Activated CD4-positive, CD25-positive, alpha-beta regulatory T cell (primary cell): ENCODE data around the gene BIRC3.
"Not testable (repeated sequence)": the region's sequence is repeated elsewhere in the genome, so short reads cannot be mapped to it uniquely, and the experiment has no call there.

Experiments used
- DNase-seq, 4 experiments: peaks; one replicate each; lab custom pipeline; 2025; lab: John Stamatoyannopoulos, UW

The BIRC3 gene

GRCh38 chr11:102325088-102325487 lies 7.8 kb downstream of the BIRC3 start:
- no peak for DNase-seq

GRCh38 chr11:102328748-102329147 lies 11.5 kb downstream of the BIRC3 start:
- DNase-seq: no peak

- no peak for DNase-seq
These were observed 12.9 kb downstream of the BIRC3 start for GRCh38 chr11:102330231-102330630.

- no peak for DNase-seq
These were observed 14.1 kb downstream of the BIRC3 start for GRCh38 chr11:102331341-102331740.

- no peak for DNase-seq
These were observed 15.3 kb downstream of the BIRC3 start for GRCh38 chr11:102332611-102332994.

- no peak for DNase-seq
These were observed 21.3 kb downstream of the BIRC3 start for GRCh38 chr11:102338479-102339010.

GRCh38 chr11:102341311-102341710 lies 24.0 kb downstream of the BIRC3 start:
- DNase-seq: not testable (repeated sequence)

GRCh38 chr11:102341844-102342318 lies 24.6 kb downstream of the BIRC3 start:
- DNase-seq: peak; percentile 30 to 49 (median 38)

GRCh38 chr11:102343809-102344208 lies 26.5 kb downstream of the BIRC3 start:
- DNase-seq: no peak

- no peak for DNase-seq
These were observed 28.6 kb downstream of the BIRC3 start for GRCh38 chr11:102345904-102346303.

- no peak for DNase-seq
These were observed 29.1 kb downstream of the BIRC3 start for GRCh38 chr11:102346456-102346747.

- peak; percentile 90 to 93 (median 92) for DNase-seq
These were observed 29.6 kb downstream of the BIRC3 start, which contains the start of gene BIRC2 for GRCh38 chr11:102346748-102347461. TSS of gene BIRC2 (plus strand) at chr11:102347214. CDS start at chr11:102349855, 2,641 bp downstream.

GRCh38 chr11:102347462-102348370 lies 30.4 kb downstream of the BIRC3 start:
- DNase-seq: no peak

- no peak for DNase-seq
These were observed 39.8 kb downstream of the BIRC3 start for GRCh38 chr11:102357116-102357515.

GRCh38 chr11:102359372-102359771 lies 42.1 kb downstream of the BIRC3 start:
- DNase-seq: no peak

GRCh38 chr11:102360681-102361080 lies 43.4 kb downstream of the BIRC3 start:
- no peak for DNase-seq

- DNase-seq: peak in 2 of 4 experiments; percentile 12 to 15
These were observed 44.1 kb downstream of the BIRC3 start for GRCh38 chr11:102361086-102362031.

GRCh38 chr11:102364991-102365390 lies 47.7 kb downstream of the BIRC3 start:
- DNase-seq: no peak

- no peak for DNase-seq
These were observed 50.1 kb downstream of the BIRC3 start for GRCh38 chr11:102367364-102367763.

GRCh38 chr11:102368472-102368871 lies 51.2 kb downstream of the BIRC3 start:
- DNase-seq: no peak

- not testable (repeated sequence) for DNase-seq
These were observed 57.5 kb downstream of the BIRC3 start for GRCh38 chr11:102374633-102375424.
